ENCODE results near the gene KCND3.

- no peak for TF ChIP-seq CTCF (IDR thresholded peaks at IDR 0.05)
- no peak for TF ChIP-seq ZFX (IDR thresholded peaks at IDR 0.05; ENCODE audit: borderline replicate concordance)
These were observed 153.4 kb downstream of the KCND3 start for GRCh38 chr1:111836111-111836510.

All from 22Rv1 (cell line).